Ovary (tissue), 9 donors: ENCODE measurements around the gene ADCY5. TPM values are rescaled to one million over a fixed set of nuclear protein-coding genes. Genes with fewer than 3 reads are reported as not detected.

Source experiments
- DNase-seq, 5 donors: peaks; one replicate each; pipeline ENCODE4 v3.0.0-alpha.2; 2019 to 2020
- H3K27ac ChIP-seq, 2 donors: fragments of 200-600 bp; one replicate each; pipeline versions ENCODE4 v1.5.1 to v1.8.0; 2019 to 2022
- H3K27me3 ChIP-seq: fragments of 200-600 bp; one replicate; pipeline ENCODE4 v1.8.0; 2022
- H3K36me3 ChIP-seq: fragments of 200-600 bp; sonication (generic); one replicate; pipeline ENCODE4 v1.5.1; 2019
- H3K4me1 ChIP-seq: one replicate; pipeline ENCODE4 v1.8.1; 2013; ENCODE audit warnings: mild to moderate bottlenecking, moderate library complexity; ENCODE audit not compliant: insufficient read depth
- H3K4me3 ChIP-seq: fragments of 200-600 bp; sonication (generic); one replicate; pipeline ENCODE4 v1.5.1; 2017
- H3K9me3 ChIP-seq, 2 donors: fragments of 200-600 bp in 1 of 2; sonication (generic) in 1 of 2; one replicate each; pipeline versions ENCODE4 v1.5.1 to v1.8.1; 2013 to 2019; ENCODE audit warnings: mild to moderate bottlenecking in 1 of 2, moderate library complexity in 1 of 2
- EP300 ChIP-seq: sonication (generic); formaldehyde crosslinking; IDR thresholded peaks from one replicate; pipeline ENCODE4 v1.6.1; 2017; ENCODE audit warnings: antibody characterized with exemption
- POLR2A ChIP-seq: fragments of 450-650 bp; IDR thresholded peaks from one replicate; pipeline ENCODE4 v1.6.1; 2017; ENCODE audit warnings: antibody characterized with exemption, mild to moderate bottlenecking, moderate library complexity
- WGBS, 3 donors: extraction: QIAGEN DNeasy Blood & Tissue Kit in 1 of 3; methylation state at CpG; one replicate each; pipeline versions ENCODE4 v1.1.5 to v1.1.7; 2013 to 2017; 5-methylcytosine and 5-hydroxymethylcytosine counted together
- intact Hi-C, 4 donors: fragments of 100-400 bp; cut with DNase I; formaldehyde crosslinking; loops; one replicate each; pipeline versions ENCODE4 v1.11.0 to v1.15.1; 2022 to 2023
- polyA plus RNA-seq, 2 donors: library from polyadenylated mRNA; stranded (reverse); fragments of 200-250 nt in 1 of 2; fragments of 350-450 nt in 1 of 2; fragmentation: Illumina TruSeq in 1 of 2; extraction: RNeasy Lipid Tissue Mini Kit (QIAGEN cat#74804) in 1 of 2; gene quantifications; one replicate each; pipeline ENCODE4 v1.2.3, GENCODE V29; 2013 to 2014
- total RNA-seq, 7 donors: library from RNA; depleted of rRNA in 2 of 7; stranded (reverse); fragments of >200 nt in 2 of 7; fragmentation: NEBNext Ultra II Directional in 3 of 7; extraction: Animal tissue kit (Norgen Biotek cat#: 25700) in 3 of 7; gene quantifications; one replicate each; pipeline versions ENCODE4 v1.1.0 to v1.2.4, GENCODE V29; 2016 to 2023
- TF ChIP-seq, protein P1 (sequence below), 3 donors: fragments of 450-650 bp in 2 of 3; fragments of 200-600 bp in 1 of 3; IDR thresholded peaks; one replicate each; pipeline versions ENCODE4 v1.5.1 to v1.8.0; 2016 to 2022; ENCODE audit warnings: antibody characterized with exemption in 3 of 3, mild to moderate bottlenecking in 1 of 3
- donor health status: DM: no; HTN: no; CAD: no; lungs with moderate emphysema.
- donor health status: DM: no; HTN: no; CAD: no.
- donor health status: Bipolar disorder and iron deficiency.
- donor health status: DM: yes; HTN: yes; CAD: no.
- donor health status: DM: no; HTN: no; CAD: no.
- donor health status: DM: yes; HTN: yes; CAD: no.

The ADCY5 gene
- total and polyA plus RNA-seq, 9 donors, result 5.3 to 36.2 (median 20.3) TPM

DNA sequence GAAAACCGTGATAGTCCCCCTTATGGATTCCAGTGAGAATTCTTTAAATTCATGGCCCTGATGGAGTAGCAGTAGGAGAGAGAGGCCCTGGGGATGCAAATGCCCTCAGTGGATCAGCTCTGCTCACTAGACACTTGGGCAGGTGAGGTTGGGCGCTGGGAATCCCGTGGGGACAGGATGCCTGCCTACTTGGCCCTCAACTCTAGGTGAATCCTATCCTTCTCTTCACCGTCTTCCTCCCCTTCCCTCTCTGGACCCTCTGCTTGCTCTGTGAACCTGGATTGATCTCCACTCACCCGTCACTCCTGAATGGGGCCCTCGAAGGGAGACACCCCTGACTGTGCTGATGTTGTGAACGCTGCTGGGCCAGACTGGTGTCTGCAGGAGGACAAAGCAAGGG lies 169.8 kb downstream of the ADCY5 start:
- Histone ChIP-seq H3K4me1 (no peaks in the 10 kb centered on the region), H3K4me3 (no peak overlapping the region), H3K9me3 (no peaks in the 10 kb centered on the region), H3K27me3 (no peaks in the 10 kb centered on the region), H3K36me3 (no peaks in the 10 kb centered on the region), H3K27ac (no peak overlapping the region)
- WGBS, 3 donors, result 70 to 75% (median 72%) methylated on average over 7 of the region's 7 CpGs
- intact Hi-C loops, result no loop called here
- no peak for DNase-seq
- TF ChIP-seq POLR2A, result no peak

DNA sequence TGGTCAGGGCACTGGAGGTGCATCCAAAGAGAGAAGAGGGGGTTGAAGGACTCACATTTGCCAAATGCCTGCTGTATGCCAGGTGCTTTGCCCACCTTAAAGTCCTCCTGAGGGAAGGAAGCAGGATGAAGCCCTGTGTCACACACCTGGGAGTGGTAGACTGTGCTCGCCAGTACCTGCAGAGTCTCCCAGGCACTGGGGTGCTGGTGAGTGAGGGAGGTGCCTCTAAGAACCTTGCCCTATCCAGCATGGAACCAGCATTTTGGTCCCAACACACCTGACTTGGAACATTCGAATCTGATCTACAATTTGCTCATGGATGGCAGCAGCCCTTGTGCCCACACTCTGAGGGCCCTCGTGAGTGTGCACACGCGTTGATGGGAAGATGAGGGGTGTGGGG lies 170.4 kb downstream of the ADCY5 start:
- 84 to 88% (median 85%) methylated on average over 5 of the region's 5 CpGs for WGBS, 3 donors
- intact Hi-C loops, result no loop called here
- TF ChIP-seq, protein P1, sequence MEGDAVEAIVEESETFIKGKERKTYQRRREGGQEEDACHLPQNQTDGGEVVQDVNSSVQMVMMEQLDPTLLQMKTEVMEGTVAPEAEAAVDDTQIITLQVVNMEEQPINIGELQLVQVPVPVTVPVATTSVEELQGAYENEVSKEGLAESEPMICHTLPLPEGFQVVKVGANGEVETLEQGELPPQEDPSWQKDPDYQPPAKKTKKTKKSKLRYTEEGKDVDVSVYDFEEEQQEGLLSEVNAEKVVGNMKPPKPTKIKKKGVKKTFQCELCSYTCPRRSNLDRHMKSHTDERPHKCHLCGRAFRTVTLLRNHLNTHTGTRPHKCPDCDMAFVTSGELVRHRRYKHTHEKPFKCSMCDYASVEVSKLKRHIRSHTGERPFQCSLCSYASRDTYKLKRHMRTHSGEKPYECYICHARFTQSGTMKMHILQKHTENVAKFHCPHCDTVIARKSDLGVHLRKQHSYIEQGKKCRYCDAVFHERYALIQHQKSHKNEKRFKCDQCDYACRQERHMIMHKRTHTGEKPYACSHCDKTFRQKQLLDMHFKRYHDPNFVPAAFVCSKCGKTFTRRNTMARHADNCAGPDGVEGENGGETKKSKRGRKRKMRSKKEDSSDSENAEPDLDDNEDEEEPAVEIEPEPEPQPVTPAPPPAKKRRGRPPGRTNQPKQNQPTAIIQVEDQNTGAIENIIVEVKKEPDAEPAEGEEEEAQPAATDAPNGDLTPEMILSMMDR (IDR thresholded peaks at IDR 0.05), result no peak
- TF ChIP-seq POLR2A, result no peak
- Histone ChIP-seq H3K36me3 (no peaks in the 10 kb centered on the region), H3K27ac (no peak overlapping the region), H3K4me1 (peaks cover 2% of the 10 kb centered on the region), H3K27me3 (no peaks in the 10 kb centered on the region), H3K4me3 (no peak overlapping the region), H3K9me3 (no peaks in the 10 kb centered on the region)
- DNase-seq, result no peak

DNA sequence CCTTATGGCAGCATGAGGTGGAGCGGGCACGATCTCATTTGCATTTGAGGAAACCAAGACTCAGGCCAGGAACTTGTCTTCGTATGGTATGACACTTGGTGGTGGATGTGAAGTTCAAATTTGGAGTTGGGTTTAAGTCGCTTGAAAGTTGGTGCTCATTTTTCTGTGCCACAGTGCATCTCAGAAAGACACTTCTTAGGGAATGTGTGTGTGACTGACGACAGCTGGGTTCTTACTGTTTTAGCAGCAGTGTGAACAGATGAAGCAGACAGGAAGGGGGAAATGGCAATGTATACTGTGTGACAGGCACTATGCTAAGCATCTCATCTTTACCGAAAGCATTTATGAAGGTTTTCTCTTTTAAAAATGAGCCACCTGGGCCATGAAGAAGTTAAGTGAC lies 171.8 kb downstream of the ADCY5 start:
- no peaks in the 10 kb centered on the region for H3K9me3 ChIP-seq
- intact Hi-C loops, result no loop called here
- no peaks in the 10 kb centered on the region for H3K36me3 ChIP-seq
- no peak for TF ChIP-seq POLR2A
- TF ChIP-seq, protein P1 (IDR thresholded peaks at IDR 0.05), result no peak
- no peak for TF ChIP-seq EP300
- WGBS, 3 donors, result 88 to 90% (median 89%) methylated on average over 6 of the region's 6 CpGs
- no peak overlapping the region for H3K4me3 ChIP-seq
- no peaks in the 10 kb centered on the region for H3K27me3 ChIP-seq
- no peak overlapping the region for H3K27ac ChIP-seq
- H3K4me1 ChIP-seq, result peaks cover 3% of the 10 kb centered on the region
- DNase-seq, result no peak

DNA sequence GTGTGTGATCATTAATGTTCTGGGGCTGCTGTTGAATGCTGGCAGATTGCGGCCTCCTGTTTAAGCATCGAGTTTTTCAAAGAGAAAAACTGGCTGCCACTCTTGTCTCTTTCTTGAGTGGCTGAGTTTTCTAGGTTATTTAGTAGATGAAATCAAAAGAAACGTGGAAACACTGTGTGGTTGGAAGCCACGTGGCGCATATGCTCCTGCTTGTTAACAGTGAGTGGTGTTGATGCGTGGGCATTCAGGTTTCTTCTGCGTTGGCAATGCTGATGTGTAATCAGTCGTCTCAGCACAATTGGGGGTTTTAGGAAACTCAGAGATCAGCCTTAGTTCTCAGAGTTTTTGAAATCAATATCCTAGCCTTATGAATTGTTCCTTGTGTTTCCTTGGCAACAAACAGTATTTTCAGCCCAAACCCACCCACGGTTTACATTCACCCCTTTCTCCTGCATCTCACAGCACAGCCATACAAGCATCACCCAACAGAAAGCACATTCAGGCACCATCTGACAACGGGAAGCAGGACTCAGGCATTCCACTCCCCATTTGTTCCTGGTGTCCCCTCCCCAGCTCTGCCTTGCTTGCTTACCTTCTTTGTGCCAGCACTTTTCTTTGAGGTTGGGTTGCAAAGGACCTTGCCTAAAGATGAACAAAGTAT lies 172.4 kb downstream of the ADCY5 start:
- H3K27ac ChIP-seq, result no peak overlapping the region
- TF ChIP-seq EP300 (no peak), POLR2A (no peak)
- TF ChIP-seq, protein P1 (IDR thresholded peaks at IDR 0.05), result no peak
- H3K27me3 ChIP-seq, result no peaks in the 10 kb centered on the region
- intact Hi-C loops, result no loop called here
- no peaks in the 10 kb centered on the region for H3K9me3 ChIP-seq
- no peak for DNase-seq
- WGBS, 3 donors, result 74 to 82% (median 77%) methylated on average over 10 of the region's 10 CpGs
- H3K4me1 ChIP-seq, result peaks cover 8% of the 10 kb centered on the region
- no peaks in the 10 kb centered on the region for H3K36me3 ChIP-seq
- no peak overlapping the region for H3K4me3 ChIP-seq

DNA sequence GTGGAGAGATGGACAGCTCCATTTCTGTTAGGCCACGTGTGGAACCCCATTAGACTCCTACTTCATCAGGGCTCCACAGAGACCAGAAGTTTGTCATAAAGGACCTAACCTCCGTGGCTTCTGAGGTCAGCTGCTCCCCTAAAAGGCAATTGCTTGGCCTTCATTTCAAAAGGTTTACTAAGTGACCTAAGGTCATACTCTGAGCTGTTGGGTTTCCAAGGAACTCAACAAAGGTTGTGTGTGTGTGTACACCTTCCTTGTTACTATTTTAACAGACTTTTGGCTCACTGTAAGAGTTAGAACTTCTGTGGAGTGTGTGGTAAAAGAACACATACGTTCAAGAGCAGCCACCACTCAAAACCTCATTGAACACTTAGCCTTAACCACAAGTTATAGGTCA lies 173.2 kb downstream of the ADCY5 start:
- Histone ChIP-seq H3K27ac (no peak overlapping the region), H3K27me3 (no peaks in the 10 kb centered on the region), H3K4me1 (peaks cover 9% of the 10 kb centered on the region), H3K4me3 (no peak overlapping the region), H3K9me3 (no peaks in the 10 kb centered on the region), H3K36me3 (no peaks in the 10 kb centered on the region)
- 69 to 87% (median 71%) methylated on average over 3 of the region's 3 CpGs for WGBS, 3 donors
- intact Hi-C loops, result no loop called here
- TF ChIP-seq EP300, result no peak
- no peak for DNase-seq
